Measurements from ENCODE around the gene LCN6.

DNA sequence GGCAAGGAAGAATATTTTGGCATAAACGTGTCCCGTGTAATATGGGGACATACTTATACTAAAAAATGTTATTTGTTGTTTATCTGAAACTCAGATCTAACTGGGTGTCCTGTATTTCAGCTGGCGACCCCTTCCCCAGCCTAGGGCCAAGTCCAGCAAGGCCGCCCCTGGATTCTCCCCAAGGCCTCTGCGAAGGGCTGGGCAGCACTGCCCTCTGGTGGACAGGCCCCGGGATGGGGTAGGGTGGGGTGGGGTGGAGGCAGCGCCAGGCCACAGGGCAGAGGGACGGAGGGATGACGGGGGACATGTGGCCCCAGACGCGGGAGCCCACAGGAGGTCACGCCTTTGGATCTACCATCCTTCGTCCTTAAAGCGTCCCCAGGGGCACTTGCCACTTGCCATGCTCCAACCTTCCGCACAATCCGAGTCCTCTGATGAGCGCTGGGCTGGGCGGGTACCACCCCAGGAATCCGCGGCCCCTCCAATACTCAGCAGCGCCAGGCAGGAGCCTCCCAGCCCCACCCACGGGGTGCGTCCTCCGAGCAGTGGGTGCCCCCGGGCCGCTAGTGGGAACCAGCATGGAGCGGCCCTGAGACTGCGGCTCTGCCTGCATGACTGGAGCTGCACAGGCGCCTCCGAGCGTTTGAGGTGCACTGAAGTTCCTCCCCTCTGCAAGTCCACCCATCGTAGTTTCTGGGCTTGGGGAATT is 54.0 kb downstream of the LCN6 start:
- TF ChIP-seq, protein P1, sequence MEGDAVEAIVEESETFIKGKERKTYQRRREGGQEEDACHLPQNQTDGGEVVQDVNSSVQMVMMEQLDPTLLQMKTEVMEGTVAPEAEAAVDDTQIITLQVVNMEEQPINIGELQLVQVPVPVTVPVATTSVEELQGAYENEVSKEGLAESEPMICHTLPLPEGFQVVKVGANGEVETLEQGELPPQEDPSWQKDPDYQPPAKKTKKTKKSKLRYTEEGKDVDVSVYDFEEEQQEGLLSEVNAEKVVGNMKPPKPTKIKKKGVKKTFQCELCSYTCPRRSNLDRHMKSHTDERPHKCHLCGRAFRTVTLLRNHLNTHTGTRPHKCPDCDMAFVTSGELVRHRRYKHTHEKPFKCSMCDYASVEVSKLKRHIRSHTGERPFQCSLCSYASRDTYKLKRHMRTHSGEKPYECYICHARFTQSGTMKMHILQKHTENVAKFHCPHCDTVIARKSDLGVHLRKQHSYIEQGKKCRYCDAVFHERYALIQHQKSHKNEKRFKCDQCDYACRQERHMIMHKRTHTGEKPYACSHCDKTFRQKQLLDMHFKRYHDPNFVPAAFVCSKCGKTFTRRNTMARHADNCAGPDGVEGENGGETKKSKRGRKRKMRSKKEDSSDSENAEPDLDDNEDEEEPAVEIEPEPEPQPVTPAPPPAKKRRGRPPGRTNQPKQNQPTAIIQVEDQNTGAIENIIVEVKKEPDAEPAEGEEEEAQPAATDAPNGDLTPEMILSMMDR (IDR thresholded peaks at IDR 0.05) = peak; percentile 77
- no peak for TF ChIP-seq EZH2 (IDR thresholded peaks at IDR 0.05)
